SK-N-SH (cell line): ENCODE data around the gene RUSC2. TPM values are rescaled to one million over a fixed set of nuclear protein-coding genes. Genes with fewer than 3 reads are reported as not detected.

Experiments used
- CTCF ChIA-PET: fragments of 300-600, 350-600 bp; formaldehyde crosslinking; extraction: SDS; loops from one replicate; lab custom pipeline; 2021; lab: Yijun Ruan, JAX
- POLR2A ChIA-PET: fragments of 350-600 bp; sonication (Branson Sonifier 250); formaldehyde crosslinking; extraction: SDS; loops from one replicate; lab custom pipeline; 2020; ENCODE audit warnings: antibody characterized with exemption, inconsistent platforms; lab: Yijun Ruan, JAX
- DNase-seq: peaks from one replicate; pipeline ENCODE4 v3.0.0; 2012
- H2AFZ ChIP-seq: fragments of 200-600 bp; sonication (generic); 2 replicates; pipeline ENCODE4 v1.8.1; 2016; ENCODE audit warnings: antibody characterized with exemption, mild to moderate bottlenecking, low read depth
- H3F3A ChIP-seq: fragments of 200-600 bp; sonication (generic); replicated peaks from 2 replicates; pipeline ENCODE3; 2016; ENCODE audit warnings: antibody characterized with exemption, mild to moderate bottlenecking; ENCODE audit not compliant: insufficient read depth
- H3K27ac ChIP-seq, 2 experiments: fragments of 200-500 bp in 1 of 2; fragments of 200-600 bp in 1 of 2; sonication (Bioruptor generic) in 1 of 2; sonication (generic), shearing (Covaris generic) in 1 of 2; 2 replicates each; pipeline versions ENCODE4 v1.5.1 to v1.6.1; 2014 to 2016; ENCODE audit warnings: low read depth in 2 of 2, inconsistent platforms in 1 of 2, low read length in 1 of 2, mild to moderate bottlenecking in 1 of 2, mixed read lengths in 1 of 2
- H3K27me3 ChIP-seq: fragments of 200-600 bp; sonication (generic), shearing (Covaris generic); 2 replicates; pipeline ENCODE4 v1.6.1; 2016; ENCODE audit warnings: mixed run types; ENCODE audit not compliant: insufficient read depth
- H3K36me3 ChIP-seq, 2 experiments: fragments of 200-500 bp in 1 of 2; fragments of 200-600 bp in 1 of 2; sonication (Bioruptor generic) in 1 of 2; sonication (generic) in 1 of 2; replicated peaks in 1 of 2; 2 replicates each; pipeline versions ENCODE3 to v1.5.1; 2014 to 2016; ENCODE audit warnings: low read length in 1 of 2, mild to moderate bottlenecking in 1 of 2; ENCODE audit not compliant: insufficient read depth in 2 of 2, control insufficient read depth in 1 of 2
- H3K4me1 ChIP-seq, 2 experiments: fragments of 200-500 bp in 1 of 2; fragments of 200-600 bp in 1 of 2; sonication (Bioruptor generic) in 1 of 2; sonication (generic), shearing (Covaris generic) in 1 of 2; 2 replicates each; pipeline versions ENCODE4 v1.5.1 to v1.6.1; 2014 to 2016; ENCODE audit warnings: low read depth in 1 of 2, low read length in 1 of 2, mixed run types in 1 of 2; ENCODE audit not compliant: insufficient read depth in 2 of 2, control insufficient read depth in 1 of 2
- H3K4me2 ChIP-seq: fragments of 200-600 bp; sonication (generic), shearing (Covaris generic); 2 replicates; pipeline ENCODE4 v1.6.1; 2017; ENCODE audit warnings: mixed run types
- H3K4me3 ChIP-seq, 2 experiments: fragments of 200-500 bp in 1 of 2; fragments of 200-600 bp in 1 of 2; sonication (Bioruptor generic) in 1 of 2; sonication (generic), shearing (Covaris generic) in 1 of 2; 2 replicates each; pipeline versions ENCODE4 v1.5.1 to v1.8.1; 2014 to 2016; ENCODE audit warnings: low read depth in 2 of 2, inconsistent platforms in 1 of 2, low read length in 1 of 2, mild to moderate bottlenecking in 1 of 2, mixed read lengths in 1 of 2, moderate library complexity in 1 of 2
- H3K79me2 ChIP-seq: fragments of 200-600 bp; sonication (generic); 2 replicates; pipeline ENCODE4 v1.8.1; 2017; ENCODE audit warnings: mild to moderate bottlenecking; ENCODE audit not compliant: insufficient read depth
- H3K9ac ChIP-seq: fragments of 200-600 bp; sonication (generic); 2 replicates; pipeline ENCODE4 v1.6.1; 2017; ENCODE audit warnings: mixed run types
- H3K9me2 ChIP-seq: fragments of 200-600 bp; sonication (generic); 2 replicates; pipeline ENCODE4 v1.6.1; 2017; ENCODE audit warnings: mixed run types
- H3K9me3 ChIP-seq: fragments of 200-600 bp; sonication (generic); 2 replicates; pipeline ENCODE4 v1.6.1; 2017; ENCODE audit warnings: mixed run types, mild to moderate bottlenecking, moderate library complexity
- H4K20me1 ChIP-seq: fragments of 200-600 bp; sonication (generic); 2 replicates; pipeline ENCODE4 v1.6.1; 2017; ENCODE audit warnings: mild to moderate bottlenecking, mixed run types; ENCODE audit not compliant: insufficient read depth
- CTCF ChIP-seq: fragments of 200-600 bp; sonication (generic); IDR thresholded peaks from 2 replicates; pipeline ENCODE4 v1.6.1; 2017; ENCODE audit warnings: antibody characterized with exemption, mild to moderate bottlenecking, moderate library complexity
- EP300 ChIP-seq, 2 experiments: IDR thresholded peaks; 2 replicates each; pipeline versions ENCODE4 v1.4.0 to v1.6.1; 2012; ENCODE audit warnings: borderline replicate concordance in 1 of 2, low read depth in 1 of 2, low read length in 1 of 2
- EZH2phosphoT487 ChIP-seq: fragments of 200-600 bp; sonication (generic); IDR thresholded peaks from 2 replicates; pipeline ENCODE4 v1.6.1; 2017; ENCODE audit warnings: low read depth, mixed run types, mild to moderate bottlenecking, antibody characterized with exemption, moderate library complexity, borderline replicate concordance
- FOSL2 ChIP-seq: IDR thresholded peaks from 2 replicates; pipeline ENCODE4 v1.4.0; 2012; ENCODE audit warnings: low read depth, mild to moderate bottlenecking, moderate library complexity, borderline replicate concordance
- FOXJ3 ChIP-seq: sonication (generic); formaldehyde crosslinking; IDR thresholded peaks from 2 replicates; pipeline ENCODE4 v1.5.1; 2020; ENCODE audit warnings: mild to moderate bottlenecking, missing genetic modification reagents
- GATA2 ChIP-seq: sonication (generic); formaldehyde crosslinking; IDR thresholded peaks from 2 replicates; pipeline ENCODE4 v1.5.0; 2020; ENCODE audit warnings: mild to moderate bottlenecking, missing genetic modification reagents
- IRF3 ChIP-seq: fragments of 150-350 bp; IDR thresholded peaks from 2 replicates; pipeline ENCODE4 v1.6.1; 2016; ENCODE audit warnings: mild to moderate bottlenecking, low read depth, low read length
- JUND ChIP-seq: IDR thresholded peaks from 2 replicates; pipeline ENCODE4 v1.4.0; 2012
- MEF2A ChIP-seq: IDR thresholded peaks from 2 replicates; pipeline ENCODE4 v1.4.0; 2012; ENCODE audit warnings: low read depth, borderline replicate concordance
- MXI1 ChIP-seq: IDR thresholded peaks from 2 replicates; pipeline ENCODE4 v1.6.1; 2012; ENCODE audit warnings: mild to moderate bottlenecking, low read depth, low read length, improper control_type of control experiment
- NFIC ChIP-seq: IDR thresholded peaks from 2 replicates; pipeline ENCODE4 v1.4.0; 2012; ENCODE audit warnings: borderline replicate concordance
- NRF1 ChIP-seq: IDR thresholded peaks from 2 replicates; pipeline ENCODE4 v1.6.1; 2012; ENCODE audit warnings: low read depth, mild to moderate bottlenecking, low read length
- RAD21 ChIP-seq: IDR thresholded peaks from 2 replicates; pipeline ENCODE4 v1.6.1; 2012; ENCODE audit warnings: mild to moderate bottlenecking, low read length
- RCOR1 ChIP-seq: fragments of 150-350 bp; IDR thresholded peaks from 2 replicates; pipeline ENCODE4 v1.6.1; 2017; ENCODE audit warnings: antibody characterized with exemption, low read length
- RXRA ChIP-seq: IDR thresholded peaks from 2 replicates; pipeline ENCODE4 v1.4.0; 2012; ENCODE audit warnings: low read depth, mild to moderate bottlenecking, borderline replicate concordance
- SMC3 ChIP-seq: IDR thresholded peaks from 2 replicates; pipeline ENCODE4 v1.6.1; 2012; ENCODE audit warnings: low read depth, low read length, improper control_type of control experiment
- TCF12 ChIP-seq: IDR thresholded peaks from 2 replicates; pipeline ENCODE4 v1.4.0; 2012
- TEAD4 ChIP-seq: IDR thresholded peaks from 2 replicates; pipeline ENCODE4 v1.4.0; 2012; ENCODE audit warnings: mild to moderate bottlenecking, borderline replicate concordance; ENCODE audit not compliant: insufficient read depth
- USF1 ChIP-seq: IDR thresholded peaks from 2 replicates; pipeline ENCODE4 v1.4.0; 2012; ENCODE audit warnings: low read depth, borderline replicate concordance
- USF2 ChIP-seq: fragments of 150-350 bp; IDR thresholded peaks from 2 replicates; pipeline ENCODE4 v1.6.1; 2017; ENCODE audit warnings: antibody characterized with exemption, low read length, low read depth, borderline replicate concordance
- ZBTB33 ChIP-seq: IDR thresholded peaks from 2 replicates; pipeline ENCODE4 v1.4.0; 2012; ENCODE audit warnings: low read depth, borderline replicate concordance
- WGBS: methylation state at CpG from one replicate; pipeline ENCODE4 v1.1.6; 2017; ENCODE audit warnings: low lambda C conversion rate; 5-methylcytosine and 5-hydroxymethylcytosine counted together
- polyA plus RNA-seq, 3 experiments: library from polyadenylated mRNA; depleted of rRNA; stranded (reverse); fragments of >200 nt; gene quantifications; 2 replicates each; pipeline ENCODE4 v1.2.3, GENCODE V29; 2012

Gene RUSC2
- polyA plus RNA-seq, 1 of the 3 experiments (the other 2 are of a cell fraction) = 14.5 TPM

- Histone ChIP-seq H3K9me2 (no peaks in the 10 kb centered on the region), H3K4me2 (peak overlapping the region; percentile 67; the same call in 1 of the 2 replicates), H3K27ac (peak overlapping the region; percentile 35 to 89; a peak in 3 of 4 replicates), H3F3A (peaks cover 68% of the 10 kb centered on the region), H3K36me3 (peaks cover 0 to 4% of the 10 kb centered on the region in 2 experiments), H3K4me1 (peaks cover 31 to 65% of the 10 kb centered on the region in 2 experiments), H3K4me3 (no peak overlapping the region), H4K20me1 (no peaks in the 10 kb centered on the region), H3K9me3 (no peaks in the 10 kb centered on the region), H3K27me3 (no peaks in the 10 kb centered on the region), H3K9ac (peak overlapping the region; percentile 51; the same call in 1 of the 2 replicates), H3K79me2 (peaks cover 63% of the 10 kb centered on the region), H2AFZ (no peak overlapping the region)
- ChIA-PET CTCF (interaction anchor here (0.9 to 1.7 kb wide), 8 partner anchors 15 to 257 kb away, joined by 3 to 5 read pairs (median 3); partner anchors contain the start of genes CCDC107 and RUSC2), POLR2A (no interaction called here)
- no peak for TF ChIP-seq CTCF
- no peak for TF ChIP-seq RAD21
- no peak for TF ChIP-seq RXRA
- TF ChIP-seq RCOR1 = no peak
- no peak for TF ChIP-seq EZH2phosphoT487
- no peak for TF ChIP-seq FOXJ3 (CRISPR knock-in tag)
- no peak for TF ChIP-seq NRF1
- TF ChIP-seq MXI1 = no peak
- no peak for TF ChIP-seq MEF2A
- no peak for TF ChIP-seq SMC3
- TF ChIP-seq IRF3 = no peak
- no peak for TF ChIP-seq USF2
- WGBS = 63% methylated on average over 7 of the region's 7 CpGs
- no peak for DNase-seq
Observed at GRCh38 chr9:35515766-35516165, 25.9 kb downstream of the RUSC2 start.

- no peak overlapping the region for H3K4me3 ChIP-seq
- DNase-seq = no peak
- H3K27me3 ChIP-seq = no peaks in the 10 kb centered on the region
- no peaks in the 10 kb centered on the region for H3K9me2 ChIP-seq
- peak overlapping the region; percentile 89 to 92; a peak in 3 of 4 replicates for H3K27ac ChIP-seq
- WGBS = 9% methylated on average over 1 of the region's 1 CpG
- H3K9ac ChIP-seq = peak overlapping the region; percentile 51
- H4K20me1 ChIP-seq = no peaks in the 10 kb centered on the region
- H2AFZ ChIP-seq = no peak overlapping the region
- ChIA-PET CTCF (interaction anchor here (0.6 to 1.6 kb wide), 7 partner anchors 15 to 142 kb away, joined by 3 to 4 read pairs (median 3); partner anchors contain the start of genes CCDC107 and RUSC2), POLR2A (no interaction called here)
- peaks cover 69% of the 10 kb centered on the region for H3K79me2 ChIP-seq
- H3K9me3 ChIP-seq = no peaks in the 10 kb centered on the region
- H3K36me3 ChIP-seq = peaks cover 0 to 4% of the 10 kb centered on the region in 2 experiments
- H3K4me2 ChIP-seq = peak overlapping the region; percentile 67; the same call in 1 of the 2 replicates
- peaks cover 61% of the 10 kb centered on the region for H3F3A ChIP-seq
- H3K4me1 ChIP-seq = peaks cover 31 to 65% of the 10 kb centered on the region in 2 experiments
- 0 out of 2 replicates have a peak, but pooled peaks have one; percentile 13 for TF ChIP-seq NFIC
- no peak for TF ChIP-seq RCOR1
- TF ChIP-seq RXRA = peak; percentile 34; the same call in 1 of the 2 replicates
- TF ChIP-seq EP300 (IDR thresholded peaks at IDR 0.05; ENCODE audit: borderline replicate concordance in 1 of 2, low read depth in 1 of 2, low read length in 1 of 2) = peak in 1 of 2 experiments; percentile 50; a peak in 1 of 4 replicates
- TF ChIP-seq TCF12 = peak; percentile 44; the same call in 1 of the 2 replicates
- TF ChIP-seq JUND = peak; percentile 29
- no peak for TF ChIP-seq USF1
- no peak for TF ChIP-seq GATA2 (CRISPR knock-in tag)
- peak; percentile 55; the same call in 1 of the 2 replicates for TF ChIP-seq TEAD4
- peak; percentile 52; the same call in 1 of the 2 replicates for TF ChIP-seq FOSL2
- no peak for TF ChIP-seq ZBTB33
Observed at GRCh38 chr9:35516479-35516878, 26.6 kb downstream of the RUSC2 start.
